ENCODE results near the gene PRCC.

PRCC gene

GRCh38 chr1:156839426-156840109 is 72.2 kb downstream of the PRCC start:
- DNase-seq, result no peak

- DNase-seq, result no peak
These were observed 73.0 kb downstream of the PRCC start for GRCh38 chr1:156840186-156840897.

GRCh38 chr1:156840898-156841279 is 73.6 kb downstream of the PRCC start:
- no peak for DNase-seq

- DNase-seq, result no peak
These were observed 74.0 kb downstream of the PRCC start for GRCh38 chr1:156841295-156841855.

GRCh38 chr1:156842618-156843300 is 75.4 kb downstream of the PRCC start:
- DNase-seq, result no peak

- DNase-seq, result no peak
These were observed 76.8 kb downstream of the PRCC start for GRCh38 chr1:156844102-156844501.

GRCh38 chr1:156844638-156845037 is 77.3 kb downstream of the PRCC start:
- DNase-seq, result no peak

- DNase-seq, result no peak
These were observed 78.0 kb downstream of the PRCC start for GRCh38 chr1:156845055-156845952.

- DNase-seq, result no peak
These were observed 78.7 kb downstream of the PRCC start for GRCh38 chr1:156845953-156846545.

GRCh38 chr1:156846643-156847042 is 79.3 kb downstream of the PRCC start:
- DNase-seq, result no peak

GRCh38 chr1:156847591-156848460 is 80.5 kb downstream of the PRCC start:
- DNase-seq, result no peak

- DNase-seq, result no peak
These were observed 81.3 kb downstream of the PRCC start for GRCh38 chr1:156848461-156849150.

- DNase-seq, result no peak
These were observed 81.8 kb downstream of the PRCC start for GRCh38 chr1:156849151-156849496.
